ENCODE results near the gene ECE1.

GRCh38 chr1:21189906-21190500, 100.3 kb downstream of the ECE1 start:
- TF ChIP-seq CTCF (IDR thresholded peaks at IDR 0.05; ENCODE audit: low read length) = no peak
- TF ChIP-seq EZH2 (IDR thresholded peaks at IDR 0.05; ENCODE audit: borderline replicate concordance, low read length) = no peak
